OCI-LY1 (cell line): ENCODE results near the gene KIAA0319L.

ENCODE experiments used
- EZH2 ChIP-seq: fragments of 200-600 bp; sonication (generic), shearing (Covaris generic); IDR thresholded peaks from 2 replicates; pipeline ENCODE4 v1.8.0; 2017; ENCODE audit warnings: borderline replicate concordance, mixed run types, mild to moderate bottlenecking, antibody characterized with exemption, low read length, moderate library complexity, mixed read lengths
- TF ChIP-seq, protein P1 (sequence below): fragments of 200-600 bp; sonication (generic), shearing (Covaris generic); IDR thresholded peaks from 2 replicates; pipeline ENCODE4 v1.5.1; 2017; ENCODE audit warnings: mild to moderate bottlenecking, antibody characterized with exemption, low read length, moderate library complexity, mixed read lengths

DNA sequence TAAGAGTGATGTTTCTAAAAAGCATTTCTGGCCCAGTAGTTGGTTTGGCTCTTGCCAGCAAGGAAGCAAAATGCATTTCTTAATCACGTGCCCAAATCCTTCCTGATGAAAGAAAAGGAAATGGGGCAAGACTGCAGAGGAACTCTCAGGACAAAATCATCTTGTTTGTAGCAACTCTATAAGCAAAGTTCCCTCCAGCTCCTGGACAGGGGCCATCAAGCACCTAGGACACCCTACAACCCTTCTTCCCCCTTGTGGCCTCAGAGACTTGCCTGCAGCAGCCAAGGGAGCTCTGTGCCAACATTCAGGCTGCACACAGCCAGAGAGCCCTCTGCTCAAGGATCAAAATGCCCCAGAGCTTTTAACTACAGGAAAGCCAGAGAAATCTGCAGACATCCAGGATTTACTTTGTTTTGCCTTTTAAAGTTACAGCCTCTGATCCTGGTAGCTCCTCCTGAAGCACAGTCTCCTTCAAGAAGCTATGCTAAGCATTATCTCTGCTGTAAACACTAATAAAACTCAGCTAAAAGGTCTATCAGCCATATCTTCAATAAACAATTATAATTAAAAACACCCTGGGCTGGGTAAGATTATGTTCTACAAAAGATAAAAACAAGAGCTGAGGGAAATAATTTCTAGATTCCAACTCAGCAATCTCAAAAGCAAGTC lies 105.0 kb downstream of the KIAA0319L start:
- no peak for TF ChIP-seq EZH2
- TF ChIP-seq, protein P1, sequence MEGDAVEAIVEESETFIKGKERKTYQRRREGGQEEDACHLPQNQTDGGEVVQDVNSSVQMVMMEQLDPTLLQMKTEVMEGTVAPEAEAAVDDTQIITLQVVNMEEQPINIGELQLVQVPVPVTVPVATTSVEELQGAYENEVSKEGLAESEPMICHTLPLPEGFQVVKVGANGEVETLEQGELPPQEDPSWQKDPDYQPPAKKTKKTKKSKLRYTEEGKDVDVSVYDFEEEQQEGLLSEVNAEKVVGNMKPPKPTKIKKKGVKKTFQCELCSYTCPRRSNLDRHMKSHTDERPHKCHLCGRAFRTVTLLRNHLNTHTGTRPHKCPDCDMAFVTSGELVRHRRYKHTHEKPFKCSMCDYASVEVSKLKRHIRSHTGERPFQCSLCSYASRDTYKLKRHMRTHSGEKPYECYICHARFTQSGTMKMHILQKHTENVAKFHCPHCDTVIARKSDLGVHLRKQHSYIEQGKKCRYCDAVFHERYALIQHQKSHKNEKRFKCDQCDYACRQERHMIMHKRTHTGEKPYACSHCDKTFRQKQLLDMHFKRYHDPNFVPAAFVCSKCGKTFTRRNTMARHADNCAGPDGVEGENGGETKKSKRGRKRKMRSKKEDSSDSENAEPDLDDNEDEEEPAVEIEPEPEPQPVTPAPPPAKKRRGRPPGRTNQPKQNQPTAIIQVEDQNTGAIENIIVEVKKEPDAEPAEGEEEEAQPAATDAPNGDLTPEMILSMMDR, result no peak
